ENCODE data around the gene HSPA9.
"Not testable (repeated sequence)": the region's sequence is repeated elsewhere in the genome, so short reads cannot be mapped to it uniquely, and the experiment has no call there.

HSPA9 gene

GRCh38 chr5:138529812-138530211 lies 45.4 kb downstream of the HSPA9 start:
- peaks cover 59% of the 10 kb centered on the region for H3K4me1 Mint-ChIP-seq
- H3K36me3 Mint-ChIP-seq (ENCODE audit: insufficient read depth), result peaks cover 13% of the 10 kb centered on the region

GRCh38 chr5:138528744-138529469 lies 46.3 kb downstream of the HSPA9 start:
- H3K36me3 Mint-ChIP-seq (ENCODE audit: insufficient read depth), result peaks cover 16% of the 10 kb centered on the region
- no peaks in the 10 kb centered on the region for H3K27me3 Mint-ChIP-seq
- no peak overlapping the region for H3K4me3 Mint-ChIP-seq
- ATAC-seq (replicated peaks; ENCODE audit: extremely low read depth, poor library complexity, severe bottlenecking), result no peak
- no peaks in the 10 kb centered on the region for H3K9me3 Mint-ChIP-seq
- H3K4me1 Mint-ChIP-seq, result peaks cover 51% of the 10 kb centered on the region
- no peak for DNase-seq (ENCODE audit: low spot score in 2 of 2)
- no peak overlapping the region for H3K27ac Mint-ChIP-seq (ENCODE audit: low read depth)

More at GRCh38 chr5:138529812-138530211, 45.4 kb downstream of the HSPA9 start:
- DNase-seq (ENCODE audit: low spot score in 2 of 2), result no peak
- ATAC-seq (replicated peaks; ENCODE audit: extremely low read depth, poor library complexity, severe bottlenecking), result no peak
- Mint-ChIP-seq H3K9me3 (no peaks in the 10 kb centered on the region), H3K27me3 (no peaks in the 10 kb centered on the region), H3K4me3 (no peak overlapping the region), H3K27ac (ENCODE audit: low read depth) (no peak overlapping the region)

DNA sequence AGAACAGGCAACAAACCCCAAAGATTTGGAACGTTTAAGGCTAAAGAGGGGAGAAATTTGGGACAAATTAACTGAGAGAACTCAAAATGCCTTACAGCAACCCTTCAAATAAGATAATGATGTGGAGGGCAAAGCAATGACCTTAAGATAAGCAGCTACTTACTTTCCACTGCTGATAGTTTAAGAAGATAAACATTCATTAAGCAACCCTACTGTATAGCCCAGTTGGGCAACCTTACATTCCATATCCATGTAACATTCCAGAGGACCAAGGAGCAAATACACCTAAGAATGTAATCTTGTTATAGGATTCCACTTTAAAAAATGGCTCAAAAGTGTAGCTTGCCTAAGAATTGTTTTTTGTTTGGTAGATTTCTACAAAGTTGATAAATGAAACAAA lies 47.0 kb downstream of the HSPA9 start:
- no peak overlapping the region for H3K4me3 Mint-ChIP-seq
- H3K27ac Mint-ChIP-seq (ENCODE audit: low read depth), result no peak overlapping the region
- peaks cover 17% of the 10 kb centered on the region for H3K36me3 Mint-ChIP-seq (ENCODE audit: insufficient read depth)
- no peaks in the 10 kb centered on the region for H3K27me3 Mint-ChIP-seq
- ATAC-seq (replicated peaks; ENCODE audit: extremely low read depth, poor library complexity, severe bottlenecking), result no peak
- DNase-seq (ENCODE audit: low spot score in 2 of 2), result no peak
- H3K9me3 Mint-ChIP-seq, result no peaks in the 10 kb centered on the region
- peaks cover 50% of the 10 kb centered on the region for H3K4me1 Mint-ChIP-seq

GRCh38 chr5:138527170-138527569 lies 48.0 kb downstream of the HSPA9 start:
- ATAC-seq (replicated peaks; ENCODE audit: extremely low read depth, poor library complexity, severe bottlenecking), result no peak
- no peak for DNase-seq (ENCODE audit: low spot score in 2 of 2)
- Mint-ChIP-seq H3K4me3 (no peak overlapping the region), H3K4me1 (peaks cover 58% of the 10 kb centered on the region), H3K27me3 (no peaks in the 10 kb centered on the region), H3K9me3 (no peaks in the 10 kb centered on the region), H3K27ac (ENCODE audit: low read depth) (no peak overlapping the region), H3K36me3 (ENCODE audit: insufficient read depth) (peaks cover 20% of the 10 kb centered on the region)

GRCh38 chr5:138523406-138523805 lies 51.8 kb downstream of the HSPA9 start:
- no peak for ATAC-seq (replicated peaks; ENCODE audit: extremely low read depth, poor library complexity, severe bottlenecking)
- H3K27ac Mint-ChIP-seq (ENCODE audit: low read depth), result peak overlapping the region; percentile 86
- peaks cover 19% of the 10 kb centered on the region for H3K36me3 Mint-ChIP-seq (ENCODE audit: insufficient read depth)
- H3K27me3 Mint-ChIP-seq, result no peaks in the 10 kb centered on the region
- peaks cover 39% of the 10 kb centered on the region for H3K4me1 Mint-ChIP-seq
- H3K9me3 Mint-ChIP-seq, result no peaks in the 10 kb centered on the region
- DNase-seq (ENCODE audit: low spot score in 2 of 2), result no peak
- no peak overlapping the region for H3K4me3 Mint-ChIP-seq

DNA sequence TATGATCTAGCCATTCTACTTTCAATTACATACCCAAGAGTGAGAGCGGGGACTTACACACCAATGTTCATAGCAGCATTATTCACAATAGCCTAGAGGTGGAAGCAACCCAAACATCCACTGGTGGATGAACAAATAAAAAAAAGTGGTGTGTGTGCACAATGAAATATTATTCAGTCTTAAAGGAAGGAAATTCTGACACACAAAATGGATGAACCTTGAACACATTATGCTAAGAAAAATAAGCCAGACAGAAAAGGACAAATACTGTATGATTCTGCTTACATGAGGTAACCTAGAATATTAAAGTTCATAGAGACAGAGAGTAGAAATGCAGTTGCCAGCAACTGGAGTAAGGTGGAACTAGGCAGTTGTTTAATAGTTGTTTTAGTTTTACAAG lies 54.2 kb downstream of the HSPA9 start:
- Mint-ChIP-seq H3K4me3 (no peak overlapping the region), H3K4me1 (peaks cover 28% of the 10 kb centered on the region), H3K9me3 (no peaks in the 10 kb centered on the region), H3K36me3 (ENCODE audit: insufficient read depth) (peaks cover 40% of the 10 kb centered on the region), H3K27me3 (no peaks in the 10 kb centered on the region), H3K27ac (ENCODE audit: low read depth) (no peak overlapping the region)
- no peak for ATAC-seq (replicated peaks; ENCODE audit: extremely low read depth, poor library complexity, severe bottlenecking)
- no peak for DNase-seq (ENCODE audit: low spot score in 2 of 2)

- Mint-ChIP-seq H3K4me1 (peaks cover 16% of the 10 kb centered on the region), H3K27me3 (no peaks in the 10 kb centered on the region), H3K27ac (ENCODE audit: low read depth) (no peak overlapping the region), H3K9me3 (no peaks in the 10 kb centered on the region), H3K36me3 (ENCODE audit: insufficient read depth) (peaks cover 57% of the 10 kb centered on the region), H3K4me3 (no peak overlapping the region)
- no peak for ATAC-seq (replicated peaks; ENCODE audit: extremely low read depth, poor library complexity, severe bottlenecking)
- DNase-seq (ENCODE audit: low spot score in 2 of 2), result no peak
Measured at GRCh38 chr5:138517437-138517836, 57.8 kb downstream of the HSPA9 start.

- Mint-ChIP-seq H3K4me3 (no peak overlapping the region), H3K36me3 (ENCODE audit: insufficient read depth) (peaks cover 67% of the 10 kb centered on the region), H3K9me3 (no peaks in the 10 kb centered on the region), H3K4me1 (peaks cover 14% of the 10 kb centered on the region), H3K27me3 (no peaks in the 10 kb centered on the region), H3K27ac (ENCODE audit: low read depth) (no peak overlapping the region)
- ATAC-seq (replicated peaks; ENCODE audit: extremely low read depth, poor library complexity, severe bottlenecking) (no peak), DNase-seq (ENCODE audit: low spot score in 2 of 2) (no peak)
Measured at GRCh38 chr5:138515556-138516245, 59.5 kb downstream of the HSPA9 start.

- Mint-ChIP-seq H3K27me3 (no peaks in the 10 kb centered on the region), H3K9me3 (no peaks in the 10 kb centered on the region), H3K27ac (ENCODE audit: low read depth) (no peak overlapping the region), H3K4me3 (no peak overlapping the region), H3K4me1 (peaks cover 4% of the 10 kb centered on the region), H3K36me3 (ENCODE audit: insufficient read depth) (peaks cover 80% of the 10 kb centered on the region)
- ATAC-seq (replicated peaks; ENCODE audit: extremely low read depth, poor library complexity, severe bottlenecking), result no peak
- no peak for DNase-seq (ENCODE audit: low spot score in 2 of 2)
Measured at GRCh38 chr5:138514021-138514420, 61.2 kb downstream of the HSPA9 start.

DNA sequence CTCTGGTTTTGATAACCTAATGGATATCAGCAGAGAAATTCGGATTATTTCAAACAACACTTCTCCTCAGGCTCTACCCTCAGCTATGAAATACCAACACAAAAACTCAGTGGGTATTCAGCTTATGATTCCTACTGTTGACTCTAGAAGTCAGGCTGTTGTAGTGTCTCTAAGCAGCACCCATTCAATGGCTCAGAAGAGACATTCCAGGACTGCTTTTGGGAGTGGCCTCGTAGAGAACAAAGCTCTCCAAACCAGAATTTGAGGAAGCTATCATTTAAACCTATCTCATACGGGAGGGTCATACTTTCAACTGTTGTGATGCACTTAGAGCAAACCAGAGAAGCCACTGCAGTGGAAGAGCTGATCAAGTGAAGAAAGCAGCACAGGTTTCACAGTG lies 66.2 kb downstream of the HSPA9 start:
- Mint-ChIP-seq H3K9me3 (no peaks in the 10 kb centered on the region), H3K27me3 (no peaks in the 10 kb centered on the region), H3K4me1 (no peaks in the 10 kb centered on the region), H3K27ac (ENCODE audit: low read depth) (no peak overlapping the region), H3K4me3 (no peak overlapping the region), H3K36me3 (ENCODE audit: insufficient read depth) (peaks cover 65% of the 10 kb centered on the region)
- ATAC-seq (replicated peaks; ENCODE audit: extremely low read depth, poor library complexity, severe bottlenecking) (no peak), DNase-seq (ENCODE audit: low spot score in 2 of 2) (no peak)

GRCh38 chr5:138507485-138507884 lies 67.7 kb downstream of the HSPA9 start:
- H3K27me3 Mint-ChIP-seq; H3K4me3 Mint-ChIP-seq; ATAC-seq (replicated peaks; ENCODE audit: extremely low read depth, poor library complexity, severe bottlenecking); H3K4me1 Mint-ChIP-seq; DNase-seq (ENCODE audit: low spot score in 2 of 2); H3K27ac Mint-ChIP-seq (ENCODE audit: low read depth); H3K9me3 Mint-ChIP-seq: not testable (repeated sequence)
- peaks cover 59% of the 10 kb centered on the region for H3K36me3 Mint-ChIP-seq (ENCODE audit: insufficient read depth)

DNA sequence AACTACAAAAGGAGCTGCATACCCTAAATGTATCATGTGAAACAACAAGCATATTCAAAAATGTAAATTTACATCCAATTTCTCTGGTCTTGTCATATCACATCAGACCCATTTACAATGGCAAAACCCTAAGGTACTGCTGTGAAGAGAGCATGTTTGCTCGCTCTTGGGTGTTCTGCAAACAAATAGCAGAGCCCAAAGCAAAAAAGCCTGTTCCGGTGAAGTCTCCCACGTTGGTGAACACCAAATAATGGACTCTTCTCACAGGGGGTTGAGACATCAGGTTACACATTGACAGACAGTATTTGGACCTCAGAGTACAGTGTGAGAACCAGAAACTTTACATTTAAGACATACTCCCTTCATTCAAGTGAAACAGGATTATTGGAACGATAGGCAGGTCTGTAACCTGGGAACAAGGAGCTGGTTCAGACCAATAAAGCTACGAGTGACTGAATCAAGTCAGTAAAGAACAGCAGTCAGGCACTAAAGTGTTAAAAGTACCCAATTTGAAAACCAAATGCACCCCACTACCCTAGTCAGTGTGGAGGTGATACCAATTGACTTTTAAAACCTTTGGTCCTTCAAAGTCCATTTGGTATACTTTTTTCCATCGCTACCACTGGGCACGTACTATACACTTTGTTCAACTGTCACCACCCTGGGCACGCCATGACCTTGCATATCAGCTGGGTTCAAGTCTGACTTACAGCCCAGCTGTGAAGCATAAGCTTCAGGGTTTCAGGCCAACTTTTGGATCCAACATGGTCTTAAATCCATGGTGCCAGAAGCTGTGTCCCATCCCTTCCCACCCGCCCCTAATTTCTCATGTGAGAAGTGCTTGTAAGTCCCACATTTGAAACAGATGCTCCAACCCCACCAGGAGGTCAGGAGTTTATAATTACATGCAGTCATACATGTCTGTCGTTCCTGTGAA lies 68.6 kb downstream of the HSPA9 start:
- Mint-ChIP-seq H3K27me3 (no peaks in the 10 kb centered on the region), H3K4me3 (no peak overlapping the region), H3K27ac (ENCODE audit: low read depth) (no peak overlapping the region), H3K9me3 (no peaks in the 10 kb centered on the region), H3K4me1 (no peaks in the 10 kb centered on the region), H3K36me3 (ENCODE audit: insufficient read depth) (peaks cover 60% of the 10 kb centered on the region)
- ATAC-seq (replicated peaks; ENCODE audit: extremely low read depth, poor library complexity, severe bottlenecking), result no peak
- no peak for DNase-seq (ENCODE audit: low spot score in 2 of 2)

Data from central memory CD8-positive, alpha-beta T cell (primary cell).